Spleen (tissue), 7 donors: ENCODE data around the gene PARVB.

Experiments
- POLR2A ChIP-seq, 3 donors: fragments of 450-650 bp; IDR thresholded peaks; one replicate each; pipeline ENCODE4 v1.5.1; 2017; ENCODE audit warnings: antibody characterized with exemption in 3 of 3, mild to moderate bottlenecking in 1 of 3
- TF ChIP-seq, protein P1 (sequence below), 11 experiments: fragments of 200-600 bp in 7 of 11; fragments of 450-650 bp in 4 of 11; sonication (generic) in 4 of 11; IDR thresholded peaks in 8 of 11; conservative IDR thresholded peaks in 3 of 11; 1 replicate in 7 of 11; 2 replicates in 4 of 11; pipeline versions ENCODE4 v1.4.0 to v1.8.0; 2016 to 2021; ENCODE audit warnings: antibody characterized with exemption in 11 of 11, inconsistent platforms in 4 of 11, mild to moderate bottlenecking in 1 of 11
- donor health status: DM: no; HTN: no; CAD: no; lungs with moderate emphysema.
- donor health status: DM: no; HTN: no; CAD: no.
- donor health status: DM: no; HTN: no; CAD: no.

DNA sequence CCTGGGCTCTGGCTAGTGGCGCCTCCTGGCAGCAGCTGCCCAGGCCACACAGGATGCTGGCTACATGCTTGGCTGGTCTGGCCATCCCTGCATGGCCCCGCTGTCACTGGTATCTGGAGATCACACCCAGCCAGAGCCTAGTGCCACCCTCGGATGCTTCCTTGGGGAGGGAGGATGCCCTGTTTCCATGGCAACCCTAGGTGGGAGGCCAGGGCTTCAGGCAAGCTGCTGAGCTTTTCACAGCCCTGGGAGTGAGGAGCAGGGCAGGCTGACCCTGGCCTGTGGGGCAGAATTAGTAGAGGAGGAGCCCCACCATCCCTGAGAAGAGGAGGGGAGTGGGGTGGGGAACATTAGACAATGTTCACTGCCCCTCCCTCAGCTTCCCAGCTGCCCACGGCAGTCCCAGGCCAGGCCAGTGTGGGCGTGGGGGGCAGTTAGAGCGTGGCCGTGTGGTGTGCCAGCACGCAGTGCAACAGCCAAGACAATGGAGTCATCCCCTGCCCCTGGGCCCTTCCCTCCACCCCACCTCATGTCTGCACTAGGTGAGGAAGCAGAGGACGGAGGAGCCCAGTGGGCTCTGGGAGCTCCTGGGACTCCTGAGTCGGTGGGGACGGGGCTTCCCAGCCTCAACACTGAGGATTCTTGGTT is 50.4 kb downstream of the PARVB start:
- TF ChIP-seq, protein P1, sequence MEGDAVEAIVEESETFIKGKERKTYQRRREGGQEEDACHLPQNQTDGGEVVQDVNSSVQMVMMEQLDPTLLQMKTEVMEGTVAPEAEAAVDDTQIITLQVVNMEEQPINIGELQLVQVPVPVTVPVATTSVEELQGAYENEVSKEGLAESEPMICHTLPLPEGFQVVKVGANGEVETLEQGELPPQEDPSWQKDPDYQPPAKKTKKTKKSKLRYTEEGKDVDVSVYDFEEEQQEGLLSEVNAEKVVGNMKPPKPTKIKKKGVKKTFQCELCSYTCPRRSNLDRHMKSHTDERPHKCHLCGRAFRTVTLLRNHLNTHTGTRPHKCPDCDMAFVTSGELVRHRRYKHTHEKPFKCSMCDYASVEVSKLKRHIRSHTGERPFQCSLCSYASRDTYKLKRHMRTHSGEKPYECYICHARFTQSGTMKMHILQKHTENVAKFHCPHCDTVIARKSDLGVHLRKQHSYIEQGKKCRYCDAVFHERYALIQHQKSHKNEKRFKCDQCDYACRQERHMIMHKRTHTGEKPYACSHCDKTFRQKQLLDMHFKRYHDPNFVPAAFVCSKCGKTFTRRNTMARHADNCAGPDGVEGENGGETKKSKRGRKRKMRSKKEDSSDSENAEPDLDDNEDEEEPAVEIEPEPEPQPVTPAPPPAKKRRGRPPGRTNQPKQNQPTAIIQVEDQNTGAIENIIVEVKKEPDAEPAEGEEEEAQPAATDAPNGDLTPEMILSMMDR (IDR thresholded peaks at IDR 0.05 in 8 of 11, conservative IDR thresholded peaks at IDR 0.05 in 3 of 11): no peak
- TF ChIP-seq POLR2A (IDR thresholded peaks at IDR 0.05): no peak
